NCI-H128 (cell line): ENCODE data around the gene PIGZ.
"Not testable (repeated sequence)": the region's sequence is repeated elsewhere in the genome, so short reads cannot be mapped to it uniquely, and the experiment has no call there.

Experiments used
- DNase-seq: peaks from one replicate; lab custom pipeline; 2025; ENCODE audit not compliant: unreplicated experiment; lab: John Stamatoyannopoulos, UW

Gene PIGZ

DNA sequence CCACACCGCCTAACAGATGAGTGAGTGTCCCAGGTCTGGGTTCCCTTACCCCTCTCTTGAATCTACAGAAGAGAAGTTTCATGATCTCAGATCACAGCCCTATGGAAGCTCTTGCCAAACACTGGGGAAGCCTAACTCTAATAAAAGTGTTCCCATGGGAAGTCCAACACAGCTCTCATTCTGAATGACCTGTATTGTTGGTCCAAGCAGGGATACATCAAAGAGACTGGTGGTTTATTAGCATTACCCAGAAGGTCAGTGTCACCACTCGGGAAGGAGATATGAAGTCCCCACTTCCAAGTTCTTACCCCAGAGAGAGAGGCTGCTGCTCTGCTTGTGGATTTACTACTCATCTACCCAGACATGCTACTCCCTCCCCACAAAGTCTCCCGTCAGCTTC is 17.3 kb downstream of the PIGZ start:
- DNase-seq, result no peak

- no peak for DNase-seq
Observed at GRCh38 chr3:196949750-196950149, 18.9 kb downstream of the PIGZ start.

GRCh38 chr3:196949285-196949619 is 19.4 kb downstream of the PIGZ start:
- DNase-seq, result no peak

DNA sequence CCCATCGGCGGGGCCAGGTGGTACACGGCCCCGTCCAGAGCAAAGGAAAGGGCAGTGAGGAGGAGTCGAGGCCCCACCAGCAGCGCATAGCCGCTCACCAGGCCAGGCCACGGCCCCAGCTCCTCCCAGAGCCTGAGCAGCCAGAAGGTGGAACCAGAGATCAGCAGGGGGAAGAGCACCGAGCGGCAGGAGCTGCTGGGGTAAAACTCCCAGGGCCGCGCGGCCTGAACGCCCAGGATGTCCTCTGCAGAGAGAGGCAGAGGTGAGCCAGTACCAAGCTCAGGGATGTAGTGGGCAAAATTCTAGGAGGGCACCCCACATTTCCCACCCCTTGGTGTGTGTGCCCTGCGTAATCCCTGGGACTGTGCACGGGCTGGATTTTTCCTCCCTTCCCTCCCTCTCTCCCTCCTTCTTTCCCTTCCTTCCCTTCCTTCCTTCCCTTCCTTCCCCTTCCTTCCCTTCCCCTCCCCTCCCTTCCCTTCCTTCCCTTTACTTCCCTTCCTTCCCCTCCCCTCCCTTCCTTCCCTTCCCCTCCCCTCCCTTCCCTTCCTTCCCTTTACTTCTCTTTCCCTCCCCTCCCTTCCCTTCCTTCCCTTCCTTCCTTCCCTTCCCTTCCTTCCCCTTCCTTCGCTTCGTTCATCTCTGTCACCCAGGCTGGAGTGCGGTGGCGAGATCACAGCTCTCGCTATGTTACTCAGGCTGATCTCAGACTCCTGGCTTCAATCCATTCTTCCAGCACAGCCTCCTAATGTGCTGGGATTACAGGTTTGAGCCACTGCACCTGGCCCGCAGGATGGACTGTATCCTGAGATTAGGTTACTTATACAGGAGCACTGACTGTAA is 20.0 kb downstream of the PIGZ start:
- DNase-seq, result no peak

GRCh38 chr3:196947860-196948441 is 20.7 kb downstream of the PIGZ start:
- no peak for DNase-seq

DNA sequence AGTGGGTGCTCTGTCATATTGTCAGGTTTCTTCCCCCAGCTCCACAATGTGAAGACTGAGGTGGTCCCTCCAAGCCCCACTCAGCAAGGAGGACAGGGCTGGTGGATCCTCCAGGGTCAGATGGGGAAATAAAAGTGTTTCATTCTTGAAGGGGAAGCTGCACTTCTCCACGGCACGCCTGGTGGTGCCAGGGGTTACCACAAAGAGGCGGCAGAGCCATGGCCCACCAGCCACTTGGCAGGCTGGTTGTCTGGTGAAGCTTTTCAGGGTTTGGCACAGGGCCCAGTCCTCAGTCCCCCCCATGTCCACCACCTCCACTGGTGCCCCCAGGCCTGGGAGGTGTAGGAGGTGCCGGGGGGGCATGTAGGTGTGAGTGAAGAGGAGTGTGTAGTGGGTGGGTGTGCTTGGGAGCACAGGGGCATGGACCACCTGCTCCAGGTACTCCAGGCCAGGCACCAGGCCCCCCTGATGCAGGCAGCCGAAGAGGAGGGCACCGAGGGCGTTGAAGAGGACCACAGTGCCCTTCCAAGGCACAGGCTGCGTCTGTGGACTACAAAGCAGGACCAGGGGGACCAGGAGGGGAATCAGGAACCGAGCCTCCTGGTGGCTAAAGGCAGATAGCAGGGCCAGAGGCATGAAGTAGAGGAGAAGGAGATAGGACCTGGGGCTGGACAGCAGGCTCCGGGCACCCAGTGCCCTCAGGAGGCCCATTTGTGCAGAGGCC is 21.3 kb downstream of the PIGZ start:
- DNase-seq, result no peak

DNA sequence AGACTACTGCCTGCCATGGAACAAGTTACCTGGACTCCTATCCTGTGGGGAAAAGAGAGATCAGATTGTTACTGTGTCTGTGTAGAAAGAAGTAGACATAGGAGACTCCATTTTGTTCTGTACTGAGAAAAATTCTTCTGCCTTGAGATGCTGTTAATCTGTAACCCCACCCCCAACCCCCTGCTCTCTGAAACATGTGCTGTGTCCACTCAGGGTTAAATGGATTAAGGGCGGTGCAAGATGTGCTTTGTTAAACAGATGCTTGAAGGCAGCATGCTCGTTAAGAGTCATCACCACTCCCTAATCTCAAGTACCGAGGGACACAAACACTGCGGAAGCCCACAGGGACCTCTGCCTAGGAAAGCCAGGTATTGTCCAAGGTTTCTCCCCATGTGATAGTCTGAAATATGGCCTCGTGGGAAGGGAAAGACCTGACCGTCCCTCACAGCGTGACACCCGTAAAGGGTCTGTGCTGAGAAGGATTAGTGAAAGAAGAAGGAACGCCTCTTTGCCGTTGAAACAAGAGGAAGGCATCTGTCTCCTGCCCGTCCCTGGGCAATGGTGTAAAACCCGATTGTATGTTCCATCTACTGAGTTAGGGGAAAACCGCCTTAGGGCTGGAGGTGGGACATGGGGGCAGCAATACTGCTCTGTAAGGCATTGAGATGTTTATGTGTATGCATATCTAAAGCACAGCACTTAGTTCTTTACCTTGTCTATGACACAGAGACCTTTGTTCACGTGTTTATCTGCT is 24.4 kb downstream of the PIGZ start:
- DNase-seq, result not testable (repeated sequence)

- no peak for DNase-seq
Observed at GRCh38 chr3:196942915-196943277, 25.7 kb downstream of the PIGZ start.

GRCh38 chr3:196942226-196942914 is 26.3 kb downstream of the PIGZ start, which contains the start of gene NCBP2:
NCBP2 (minus strand) TSS chr3:196942528; CDS start chr3:196942503, 25 bp downstream.
- peak; percentile 97 for DNase-seq

DNA sequence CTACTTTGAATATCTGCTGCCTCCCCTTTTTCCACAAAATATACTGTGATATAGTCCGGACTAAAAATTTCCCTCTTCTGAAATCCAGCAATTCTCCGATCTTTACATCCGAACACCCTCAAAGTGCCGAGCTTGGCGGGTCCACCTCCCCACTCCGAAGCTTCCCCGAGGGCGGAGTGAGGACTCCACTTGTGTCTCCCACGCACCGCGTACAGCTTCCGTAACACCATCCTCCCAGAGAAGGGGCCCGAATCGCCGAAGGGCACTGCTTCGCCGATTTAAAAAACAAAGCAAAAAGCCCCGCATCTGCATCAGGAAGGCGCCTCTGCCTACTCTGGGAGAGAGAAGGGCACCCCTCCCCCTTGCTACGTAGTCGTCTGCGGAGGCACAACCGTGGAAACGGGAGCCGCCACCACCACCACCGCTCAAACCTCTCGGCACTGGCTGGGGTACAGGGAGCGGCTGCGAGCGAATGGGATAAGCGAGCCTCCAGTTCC is 26.9 kb downstream of the PIGZ start:
- peak; percentile 25 for DNase-seq

GRCh38 chr3:196938576-196938975 is 30.1 kb downstream of the PIGZ start:
- no peak for DNase-seq

DNA sequence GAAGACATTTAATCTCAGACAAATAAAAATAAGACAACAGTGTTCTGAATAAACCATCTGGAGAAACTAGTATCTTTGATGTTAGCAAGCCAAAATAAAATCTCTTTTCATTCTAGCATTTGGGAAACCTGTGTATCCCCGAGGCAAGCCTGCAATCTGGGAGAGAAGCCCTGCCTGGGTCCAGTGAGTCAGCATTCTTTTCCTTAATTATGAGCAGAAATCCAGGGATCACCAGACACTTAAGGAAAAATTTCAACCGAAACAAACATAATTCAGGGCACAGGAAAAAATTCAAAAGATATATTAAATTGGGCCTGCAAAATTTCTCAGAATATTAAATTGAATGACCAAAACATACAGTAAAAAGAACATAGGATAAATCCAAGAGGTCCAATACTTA is 30.5 kb downstream of the PIGZ start:
- no peak for DNase-seq

DNA sequence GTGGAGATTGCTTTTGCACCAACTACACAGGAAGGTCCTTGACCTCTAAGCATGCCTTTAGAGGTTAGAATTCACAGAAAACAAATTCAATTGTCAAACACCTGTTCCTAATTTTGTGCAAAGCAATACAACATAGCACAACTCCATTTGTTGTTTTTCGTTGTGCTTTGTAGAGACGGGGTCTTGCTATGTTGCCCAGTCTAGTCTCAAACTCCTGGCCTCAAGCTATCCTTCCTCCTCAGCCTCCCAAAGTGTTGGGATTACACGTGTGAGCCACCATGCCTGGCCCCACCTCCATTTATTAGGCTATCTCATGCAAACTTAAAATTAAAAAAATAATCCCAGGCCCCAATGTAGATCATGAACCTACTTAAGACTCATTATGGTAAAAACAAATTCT is 32.3 kb downstream of the PIGZ start:
- no peak for DNase-seq

DNA sequence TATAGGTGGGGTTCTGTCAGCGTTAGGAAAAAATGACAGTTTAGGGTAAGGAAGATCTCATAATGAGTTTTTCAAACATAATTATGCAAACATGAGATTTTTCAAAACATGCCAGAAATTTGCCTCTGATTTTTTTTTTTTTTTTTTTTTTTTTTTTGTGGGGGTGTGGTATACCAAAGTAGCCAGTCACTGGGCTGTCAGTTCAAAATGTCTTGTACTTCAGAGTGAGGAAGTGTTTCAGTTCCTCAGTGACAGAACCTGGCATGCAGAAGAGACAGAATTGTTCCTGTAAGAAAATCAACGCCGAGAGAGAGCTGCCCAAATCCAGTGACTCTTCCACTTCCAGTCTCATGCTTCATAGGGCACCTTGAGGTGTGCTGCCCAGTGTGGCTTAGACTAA is 36.0 kb downstream of the PIGZ start:
- no peak for DNase-seq

DNA sequence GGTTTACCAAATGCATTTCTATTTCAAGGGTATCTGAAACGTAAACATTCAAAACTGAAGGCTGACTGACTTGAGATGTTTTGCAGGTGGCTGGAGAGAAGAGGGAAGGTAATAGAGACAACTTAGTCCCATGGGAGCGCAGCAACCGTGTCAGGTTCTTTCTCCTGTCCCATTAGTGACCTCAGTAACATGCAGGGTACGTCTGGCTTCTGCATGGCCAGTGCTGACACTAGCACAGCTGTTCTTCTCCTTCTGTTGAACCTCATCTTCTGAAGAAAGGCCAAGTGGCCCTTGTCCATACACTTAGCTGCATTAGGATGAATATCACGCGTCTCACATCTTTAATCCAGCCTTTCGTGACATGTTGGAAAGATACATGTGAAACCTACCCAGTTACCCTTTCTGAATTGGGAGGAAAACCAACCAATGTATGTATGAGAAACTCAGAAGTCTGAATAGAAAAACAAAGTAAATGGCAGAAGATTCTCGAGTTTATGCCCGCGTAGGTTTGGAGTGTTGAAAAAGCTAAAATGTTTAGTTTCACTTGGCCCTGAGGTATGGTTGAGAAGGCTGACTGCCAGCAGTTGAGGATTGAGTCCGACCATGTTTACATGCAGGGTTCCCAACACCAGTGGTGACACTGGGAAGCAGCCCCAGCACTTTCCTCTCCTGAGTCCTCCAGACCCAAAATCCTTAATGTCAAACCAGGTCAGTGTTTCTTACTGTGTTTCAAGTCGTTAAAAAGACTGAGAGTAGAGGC is 36.6 kb downstream of the PIGZ start:
- DNase-seq, result no peak

- no peak for DNase-seq
Observed at GRCh38 chr3:196931157-196931556, 37.5 kb downstream of the PIGZ start.

DNA sequence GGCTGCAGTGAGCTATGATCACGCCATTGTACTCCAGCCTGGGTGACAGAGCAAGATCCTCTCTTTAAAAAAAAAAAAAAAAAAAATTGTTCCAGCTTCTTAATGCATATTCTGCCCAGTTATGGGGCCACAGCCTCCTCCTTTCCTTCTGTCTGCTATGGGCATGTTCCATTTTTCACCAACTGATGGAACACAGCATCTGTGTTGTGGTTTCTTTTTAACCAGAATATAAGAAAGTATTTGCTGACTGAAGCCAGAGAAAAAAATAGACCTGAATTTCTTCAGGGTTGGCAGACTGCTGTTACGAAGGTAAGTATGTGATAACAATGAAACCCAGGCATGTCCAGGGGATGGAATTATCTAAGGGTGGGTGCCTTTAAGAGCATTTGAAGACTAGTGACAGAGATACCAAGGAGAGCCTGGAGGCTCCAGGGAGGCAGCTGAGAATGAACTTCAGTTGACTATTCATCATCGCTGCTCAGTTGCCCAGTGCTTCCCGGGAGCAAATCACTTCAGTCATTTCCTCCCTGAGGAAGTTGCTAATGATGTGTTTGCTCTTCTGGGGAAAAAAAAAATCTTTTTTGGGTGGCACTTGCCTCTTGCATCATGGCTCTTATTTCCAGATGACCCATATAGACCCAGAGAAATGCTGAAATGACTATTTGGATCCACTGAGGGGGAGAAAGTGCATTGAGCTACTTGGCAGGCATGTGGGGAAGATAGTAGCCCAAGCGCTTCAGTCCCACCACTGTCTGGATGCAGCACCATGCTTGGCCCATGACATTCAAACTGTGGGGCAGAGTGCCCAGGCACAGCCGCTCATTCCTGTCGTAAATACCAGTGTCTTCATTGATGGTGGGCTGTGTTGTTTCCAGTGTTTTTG is 40.8 kb downstream of the PIGZ start:
- DNase-seq, result no peak

DNA sequence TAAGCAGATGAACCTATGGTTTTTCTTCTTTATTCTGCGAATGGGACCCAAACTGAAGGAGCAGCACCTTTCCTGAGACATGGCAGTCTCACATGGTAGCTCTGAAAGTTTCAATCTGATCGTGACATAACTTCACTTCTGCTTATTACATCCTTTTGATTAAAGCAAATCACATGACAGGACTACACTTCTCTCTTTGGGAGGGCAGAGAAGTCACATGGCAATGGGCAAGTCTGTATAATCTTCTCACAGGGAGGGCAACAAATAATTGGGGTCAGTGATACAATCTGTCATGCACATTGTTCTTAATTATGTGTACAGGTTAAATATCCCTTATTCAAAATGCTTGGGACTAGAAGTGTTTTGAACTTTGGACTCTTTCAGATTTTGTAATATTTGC is 47.9 kb downstream of the PIGZ start:
- DNase-seq, result no peak

DNA sequence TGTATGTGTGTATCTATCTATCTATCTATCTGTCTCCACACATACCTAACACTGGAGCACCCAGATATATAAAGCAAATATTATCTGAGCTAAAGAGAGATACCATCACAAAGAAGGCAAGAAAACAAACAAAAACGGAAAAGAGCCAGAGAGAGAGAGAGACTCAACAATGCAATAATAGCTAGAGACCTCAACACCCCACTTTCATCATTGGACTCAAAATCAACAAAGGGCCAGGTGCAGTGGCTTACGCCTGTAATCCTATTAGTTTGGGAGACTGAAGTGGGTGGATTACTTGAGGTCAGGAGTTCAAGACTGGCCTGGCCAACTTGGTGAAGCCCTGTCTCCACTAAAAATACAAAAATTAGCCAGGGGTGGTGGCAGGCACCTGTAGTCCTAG is 49.7 kb downstream of the PIGZ start:
- DNase-seq, result no peak
